ENCODE measurements around the gene KHK.

Gene KHK

GRCh38 chr2:27069961-27070618 is 16.5 kb upstream of the KHK start:
- Histone ChIP-seq H3K4me1 (ENCODE audit: control insufficient read depth in 2 of 2, insufficient read depth in 1 of 2, low read depth in 1 of 2, low read length in 2 of 2) (peaks cover 12 to 16% of the 10 kb centered on the region in 2 donors), H3K4me2 (ENCODE audit: insufficient read depth, low read length, poor library complexity, severe bottlenecking) (no peak overlapping the region), H3K14ac (ENCODE audit: low read length) (no peak overlapping the region), H2BK12ac (ENCODE audit: low read length) (no peak overlapping the region), H4K91ac (ENCODE audit: low read depth, low read length, poor library complexity) (no peak overlapping the region), H4K8ac (ENCODE audit: low read depth, low read length) (no peak overlapping the region), H2BK120ac (ENCODE audit: low read depth, low read length) (no peak overlapping the region), H3K36me3 (replicated peaks in 1 of 2; ENCODE audit: control insufficient read depth in 2 of 2, insufficient read depth in 2 of 2, low read length in 2 of 2) (peaks cover 25 to 53% of the 10 kb centered on the region in 2 donors), H2BK5ac (ENCODE audit: low read length) (no peak overlapping the region), H3K79me1 (ENCODE audit: low read depth, low read length) (peaks cover 7% of the 10 kb centered on the region), H2BK15ac (ENCODE audit: low read length) (no peak overlapping the region), H3K9ac (ENCODE audit: low read depth, low read length, poor library complexity) (peak overlapping the region; percentile 3), H2AK5ac (ENCODE audit: low read depth, low read length) (no peak overlapping the region), H3K23ac (ENCODE audit: low read depth, low read length, poor library complexity) (no peak overlapping the region), H3K27ac (replicated peaks; ENCODE audit: low read length) (no peak overlapping the region), H3K4ac (ENCODE audit: low read length) (no peak overlapping the region), H2AFZ (ENCODE audit: low read length) (no peak overlapping the region), H3K27me3 (ENCODE audit: control insufficient read depth in 3 of 3, insufficient read depth in 3 of 3, low read depth in 1 of 3, low read length in 3 of 3) (no peaks in the 10 kb centered on the region), H3K18ac (ENCODE audit: low read length) (no peak overlapping the region), H3K4me3 (ENCODE audit: low read length in 2 of 2) (peak overlapping the region in 1 of 2 donors; percentile 94), H3K9me3 (replicated peaks in 1 of 2; ENCODE audit: control insufficient read depth in 2 of 2, insufficient read depth in 1 of 2, low read depth in 1 of 2, low read length in 2 of 2) (no peaks in the 10 kb centered on the region)
- no peak for DNase-seq (ENCODE audit: low spot score)
- no CpG with 5 or more reads among the region's 8 CpGs for WGBS, 2 donors (ENCODE audit: extremely low coverage in 2 of 2, insufficient read length in 2 of 2, insufficient replicate concordance in 1 of 2)

DNA sequence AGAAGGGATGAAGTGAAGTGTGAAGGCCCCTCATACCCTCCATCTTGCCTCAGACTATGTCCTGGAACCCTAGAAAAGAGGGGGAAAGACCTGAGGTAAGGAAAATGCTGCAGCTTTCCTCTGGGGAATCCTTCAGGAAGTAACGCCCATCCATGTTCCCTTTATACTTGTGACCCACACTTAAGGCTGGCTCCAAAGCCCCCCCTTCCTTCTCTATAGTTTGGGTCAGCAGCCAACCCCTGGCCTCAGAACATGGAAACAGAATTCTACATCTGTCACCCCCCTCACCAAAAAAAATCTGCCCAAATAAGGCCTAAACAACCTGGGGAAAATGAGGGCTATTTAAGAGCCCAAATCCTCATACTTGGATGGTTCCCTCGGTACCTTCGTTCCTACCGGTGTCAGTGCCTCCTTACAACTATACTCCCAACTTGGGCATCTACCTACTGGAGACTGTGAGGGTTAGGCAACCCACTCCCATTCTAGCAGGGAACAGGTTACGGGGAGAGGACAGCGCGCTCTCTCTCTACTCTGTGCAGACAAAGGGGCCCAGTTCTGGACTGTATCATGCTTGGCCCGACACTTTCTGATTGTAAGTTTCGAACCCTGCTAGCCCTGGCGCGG is 15.8 kb upstream of the KHK start:
- Histone ChIP-seq H3K4me3 (ENCODE audit: low read length in 2 of 2) (peak overlapping the region; percentile 92 to 94), H4K91ac (ENCODE audit: low read depth, low read length, poor library complexity) (no peak overlapping the region), H3K27ac (replicated peaks; ENCODE audit: low read length) (no peak overlapping the region), H2BK5ac (ENCODE audit: low read length) (no peak overlapping the region), H2BK15ac (ENCODE audit: low read length) (peak overlapping the region; percentile 60), H2AFZ (ENCODE audit: low read length) (peak overlapping the region; percentile 92), H3K18ac (ENCODE audit: low read length) (peak overlapping the region; percentile 98), H3K4me2 (ENCODE audit: insufficient read depth, low read length, poor library complexity, severe bottlenecking) (peak overlapping the region; percentile 92), H4K8ac (ENCODE audit: low read depth, low read length) (no peak overlapping the region), H3K36me3 (replicated peaks in 1 of 2; ENCODE audit: control insufficient read depth in 2 of 2, insufficient read depth in 2 of 2, low read length in 2 of 2) (peaks cover 23 to 46% of the 10 kb centered on the region in 2 donors), H2BK120ac (ENCODE audit: low read depth, low read length) (no peak overlapping the region), H3K9ac (ENCODE audit: low read depth, low read length, poor library complexity) (peak overlapping the region; percentile 96), H3K14ac (ENCODE audit: low read length) (peak overlapping the region; percentile 26), H3K9me3 (replicated peaks in 1 of 2; ENCODE audit: control insufficient read depth in 2 of 2, insufficient read depth in 1 of 2, low read depth in 1 of 2, low read length in 2 of 2) (no peaks in the 10 kb centered on the region), H3K4ac (ENCODE audit: low read length) (peak overlapping the region; percentile 53), H2AK5ac (ENCODE audit: low read depth, low read length) (peak overlapping the region; percentile 76), H3K79me1 (ENCODE audit: low read depth, low read length) (peaks cover 7% of the 10 kb centered on the region), H3K27me3 (ENCODE audit: control insufficient read depth in 3 of 3, insufficient read depth in 3 of 3, low read depth in 1 of 3, low read length in 3 of 3) (no peaks in the 10 kb centered on the region), H2BK12ac (ENCODE audit: low read length) (no peak overlapping the region), H3K23ac (ENCODE audit: low read depth, low read length, poor library complexity) (peak overlapping the region; percentile 95), H3K4me1 (ENCODE audit: control insufficient read depth in 2 of 2, insufficient read depth in 1 of 2, low read depth in 1 of 2, low read length in 2 of 2) (peaks cover 12 to 16% of the 10 kb centered on the region in 2 donors)
- no CpG with 5 or more reads among the region's 11 CpGs for WGBS, 2 donors (ENCODE audit: extremely low coverage in 2 of 2, insufficient read length in 2 of 2, insufficient replicate concordance in 1 of 2)
- no peak for DNase-seq (ENCODE audit: low spot score)

GRCh38 chr2:27071277-27071989 is 15.1 kb upstream of the KHK start, which contains the start of gene OST4:
TSS of gene OST4 (minus strand) at chr2:27071654.
- H2AK5ac ChIP-seq (ENCODE audit: low read depth, low read length) = peak within 1 kb of the TSS; percentile 82
- peak within 1 kb of the TSS; percentile 92 for H3K4me2 ChIP-seq (ENCODE audit: insufficient read depth, low read length, poor library complexity, severe bottlenecking)
- H3K9me3 ChIP-seq (replicated peaks in 1 of 2; ENCODE audit: control insufficient read depth in 2 of 2, insufficient read depth in 1 of 2, low read depth in 1 of 2, low read length in 2 of 2) = no peaks in the 10 kb centered on the region
- no peaks in the 10 kb centered on the region for H3K27me3 ChIP-seq (ENCODE audit: control insufficient read depth in 3 of 3, insufficient read depth in 3 of 3, low read depth in 1 of 3, low read length in 3 of 3)
- H2BK120ac ChIP-seq (ENCODE audit: low read depth, low read length) = peak within 1 kb of the TSS; percentile 66
- no peak within 1 kb of the TSS for H4K91ac ChIP-seq (ENCODE audit: low read depth, low read length, poor library complexity)
- peaks cover 23 to 39% of the 10 kb centered on the region in 2 donors for H3K36me3 ChIP-seq (replicated peaks in 1 of 2; ENCODE audit: control insufficient read depth in 2 of 2, insufficient read depth in 2 of 2, low read length in 2 of 2)
- peak within 1 kb of the TSS; percentile 60 for H2BK15ac ChIP-seq (ENCODE audit: low read length)
- H3K23ac ChIP-seq (ENCODE audit: low read depth, low read length, poor library complexity) = peak within 1 kb of the TSS; percentile 95
- H3K18ac ChIP-seq (ENCODE audit: low read length) = peak within 1 kb of the TSS; percentile 98
- peak within 1 kb of the TSS; percentile 96 for H3K9ac ChIP-seq (ENCODE audit: low read depth, low read length, poor library complexity)
- H2BK5ac ChIP-seq (ENCODE audit: low read length) = peak within 1 kb of the TSS; percentile 89
- peak; percentile 90 for DNase-seq (ENCODE audit: low spot score)
- peaks cover 7% of the 10 kb centered on the region for H3K79me1 ChIP-seq (ENCODE audit: low read depth, low read length)
- H3K4me1 ChIP-seq (ENCODE audit: control insufficient read depth in 2 of 2, insufficient read depth in 1 of 2, low read depth in 1 of 2, low read length in 2 of 2) = peaks cover 12 to 20% of the 10 kb centered on the region in 2 donors
- peak within 1 kb of the TSS; percentile 51 for H3K27ac ChIP-seq (replicated peaks; ENCODE audit: low read length)
- H2BK12ac ChIP-seq (ENCODE audit: low read length) = peak within 1 kb of the TSS; percentile 17
- peak within 1 kb of the TSS; percentile 53 for H3K4ac ChIP-seq (ENCODE audit: low read length)
- H3K4me3 ChIP-seq (ENCODE audit: low read length in 2 of 2) = peak within 1 kb of the TSS; percentile 92 to 94
- H2AFZ ChIP-seq (ENCODE audit: low read length) = peak within 1 kb of the TSS; percentile 92
- WGBS, 2 donors (ENCODE audit: extremely low coverage in 2 of 2, insufficient read length in 2 of 2, insufficient replicate concordance in 1 of 2) = no CpG with 5 or more reads among the region's 86 CpGs
- no peak within 1 kb of the TSS for H4K8ac ChIP-seq (ENCODE audit: low read depth, low read length)
- H3K14ac ChIP-seq (ENCODE audit: low read length) = peak within 1 kb of the TSS; percentile 26

Data from neuronal stem cell (in vitro differentiated cells).